ENCODE measurements around the gene LLCFC1. TPM values are rescaled to one million over a fixed set of nuclear protein-coding genes. Genes with fewer than 3 reads are reported as not detected.

The LLCFC1 gene
- polyA plus RNA-seq, 1 experiment = not detected

- Histone ChIP-seq H3K36me3 (ENCODE audit: control insufficient read depth, insufficient read depth, low read length) (no peaks in the 10 kb centered on the region), H3K27me3 (ENCODE audit: control insufficient read depth, insufficient read depth, low read length) (no peaks in the 10 kb centered on the region), H3K4me3 (ENCODE audit: low read depth, low read length) (no peak overlapping the region)
- ChIA-PET POLR2A (no interaction called here), CTCF (interaction anchor here (0.9 kb wide), 1 partner anchor 92 kb away, joined by 3 read pairs; no protein-coding TSS in a partner anchor)
- TF ChIP-seq CTCF (IDR thresholded peaks at IDR 0.05; ENCODE audit: insufficient read depth, low read depth, low read length) = no peak
- DNase-seq (ENCODE audit: low read depth) = no peak
Measured at GRCh38 chr7:142910481-142910880, 28.8 kb upstream of the LLCFC1 start.

GRCh38 chr7:142913051-142913450, 26.2 kb upstream of the LLCFC1 start:
- CTCF ChIA-PET = interaction anchor here (1.2 kb wide), 1 partner anchor 21 kb away, joined by 4 read pairs; the partner anchor contains the start of gene TRPV5
- TF ChIP-seq CTCF (IDR thresholded peaks at IDR 0.05; ENCODE audit: insufficient read depth, low read depth, low read length) = no peak
- Histone ChIP-seq H3K4me3 (ENCODE audit: low read depth, low read length) (no peak overlapping the region), H3K27me3 (ENCODE audit: control insufficient read depth, insufficient read depth, low read length) (no peaks in the 10 kb centered on the region), H3K36me3 (ENCODE audit: control insufficient read depth, insufficient read depth, low read length) (no peaks in the 10 kb centered on the region)
- DNase-seq (ENCODE audit: low read depth) = no peak
- POLR2A ChIA-PET = no interaction called here

- no peak for DNase-seq (ENCODE audit: low read depth)
- CTCF ChIA-PET = no interaction called here
- POLR2A ChIA-PET = no interaction called here
- H3K36me3 ChIP-seq (ENCODE audit: control insufficient read depth, insufficient read depth, low read length) = no peaks in the 10 kb centered on the region
- no peak overlapping the region for H3K4me3 ChIP-seq (ENCODE audit: low read depth, low read length)
- TF ChIP-seq CTCF (IDR thresholded peaks at IDR 0.05; ENCODE audit: insufficient read depth, low read depth, low read length) = no peak
- H3K27me3 ChIP-seq (ENCODE audit: control insufficient read depth, insufficient read depth, low read length) = no peaks in the 10 kb centered on the region
Measured at GRCh38 chr7:142913566-142913965, 25.7 kb upstream of the LLCFC1 start.

- POLR2A ChIA-PET = no interaction called here
- no peak for TF ChIP-seq CTCF (IDR thresholded peaks at IDR 0.05; ENCODE audit: insufficient read depth, low read depth, low read length)
- no peak overlapping the region for H3K4me3 ChIP-seq (ENCODE audit: low read depth, low read length)
- CTCF ChIA-PET = no interaction called here
- H3K36me3 ChIP-seq (ENCODE audit: control insufficient read depth, insufficient read depth, low read length) = no peaks in the 10 kb centered on the region
- DNase-seq (ENCODE audit: low read depth) = no peak
- H3K27me3 ChIP-seq (ENCODE audit: control insufficient read depth, insufficient read depth, low read length) = no peaks in the 10 kb centered on the region
Measured at GRCh38 chr7:142914121-142914520, 25.2 kb upstream of the LLCFC1 start.

- Histone ChIP-seq H3K4me3 (ENCODE audit: low read depth, low read length) (no peak overlapping the region), H3K27me3 (ENCODE audit: control insufficient read depth, insufficient read depth, low read length) (no peaks in the 10 kb centered on the region), H3K36me3 (ENCODE audit: control insufficient read depth, insufficient read depth, low read length) (no peaks in the 10 kb centered on the region)
- CTCF ChIA-PET = interaction anchor here (0.6 kb wide), 1 partner anchor 13 kb away, joined by 3 read pairs; no protein-coding TSS in a partner anchor
- POLR2A ChIA-PET = no interaction called here
- TF ChIP-seq CTCF (IDR thresholded peaks at IDR 0.05; ENCODE audit: insufficient read depth, low read depth, low read length) = no peak
- no peak for DNase-seq (ENCODE audit: low read depth)
Measured at GRCh38 chr7:142915315-142915714, 24.0 kb upstream of the LLCFC1 start.
